Brain microvascular endothelial cell (primary cell): ENCODE measurements around the gene OR51B4.

Source experiments
- DNase-seq: peaks from one replicate; pipeline ENCODE4 v3.0.0-alpha.2; 2020
- H3K27ac ChIP-seq: fragments of 250-450 bp; sonication (Bioruptor Pico); 2 replicates; pipeline ENCODE4 v1.5.1; 2020; ENCODE audit warnings: mild to moderate bottlenecking, moderate library complexity
- H3K27me3 ChIP-seq: fragments of 250-450 bp; sonication (Bioruptor Pico); replicated peaks from 2 replicates; pipeline ENCODE4 v1.5.1; 2020; ENCODE audit warnings: mild to moderate bottlenecking
- H3K36me3 ChIP-seq: fragments of 250-450 bp; sonication (Bioruptor Pico); replicated peaks from 2 replicates; pipeline ENCODE4 v1.5.1; 2020; ENCODE audit warnings: mild to moderate bottlenecking
- H3K4me3 ChIP-seq: 2 replicates; pipeline ENCODE4 v1.5.1; 2011; ENCODE audit warnings: low read depth, mild to moderate bottlenecking, control low read depth, low read length, moderate library complexity
- in situ Hi-C: cut with HindIII; loops from 2 replicates; pipeline ENCODE4 v1.10.0; 2017; ENCODE audit warnings: low sequenced_read_pairs, low pct_ligation_motif_present
- TF ChIP-seq, protein P1 (sequence below): IDR thresholded peaks from 2 replicates; pipeline ENCODE4 v1.5.1; 2011; ENCODE audit warnings: low read depth, mild to moderate bottlenecking, moderate library complexity, low read length, control low read depth, inconsistent platforms; ENCODE audit errors: missing control alignments

Gene OR51B4

GRCh38 chr11:5290106-5290505 lies 11.6 kb downstream of the OR51B4 start:
- in situ Hi-C loops, result no loop called here
- Histone ChIP-seq H3K27me3 (no peaks in the 10 kb centered on the region), H3K4me3 (no peak overlapping the region), H3K27ac (peak overlapping the region; percentile 58), H3K36me3 (no peaks in the 10 kb centered on the region)
- DNase-seq, result no peak
- TF ChIP-seq, protein P1, sequence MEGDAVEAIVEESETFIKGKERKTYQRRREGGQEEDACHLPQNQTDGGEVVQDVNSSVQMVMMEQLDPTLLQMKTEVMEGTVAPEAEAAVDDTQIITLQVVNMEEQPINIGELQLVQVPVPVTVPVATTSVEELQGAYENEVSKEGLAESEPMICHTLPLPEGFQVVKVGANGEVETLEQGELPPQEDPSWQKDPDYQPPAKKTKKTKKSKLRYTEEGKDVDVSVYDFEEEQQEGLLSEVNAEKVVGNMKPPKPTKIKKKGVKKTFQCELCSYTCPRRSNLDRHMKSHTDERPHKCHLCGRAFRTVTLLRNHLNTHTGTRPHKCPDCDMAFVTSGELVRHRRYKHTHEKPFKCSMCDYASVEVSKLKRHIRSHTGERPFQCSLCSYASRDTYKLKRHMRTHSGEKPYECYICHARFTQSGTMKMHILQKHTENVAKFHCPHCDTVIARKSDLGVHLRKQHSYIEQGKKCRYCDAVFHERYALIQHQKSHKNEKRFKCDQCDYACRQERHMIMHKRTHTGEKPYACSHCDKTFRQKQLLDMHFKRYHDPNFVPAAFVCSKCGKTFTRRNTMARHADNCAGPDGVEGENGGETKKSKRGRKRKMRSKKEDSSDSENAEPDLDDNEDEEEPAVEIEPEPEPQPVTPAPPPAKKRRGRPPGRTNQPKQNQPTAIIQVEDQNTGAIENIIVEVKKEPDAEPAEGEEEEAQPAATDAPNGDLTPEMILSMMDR, result no peak

GRCh38 chr11:5289696-5290095 lies 12.1 kb downstream of the OR51B4 start:
- DNase-seq, result no peak
- H3K27ac ChIP-seq, result peak overlapping the region; percentile 58
- H3K4me3 ChIP-seq, result no peak overlapping the region
- H3K27me3 ChIP-seq, result no peaks in the 10 kb centered on the region
- no peaks in the 10 kb centered on the region for H3K36me3 ChIP-seq
- in situ Hi-C loops, result no loop called here
- TF ChIP-seq, protein P1, result no peak

- in situ Hi-C loops, result no loop called here
- Histone ChIP-seq H3K4me3 (no peak overlapping the region), H3K27ac (peak overlapping the region; percentile 58), H3K27me3 (no peaks in the 10 kb centered on the region), H3K36me3 (no peaks in the 10 kb centered on the region)
- TF ChIP-seq, protein P1, result no peak
- DNase-seq, result no peak
These were observed 12.7 kb downstream of the OR51B4 start for GRCh38 chr11:5288906-5289550.

- TF ChIP-seq, protein P1, result no peak
- H3K27ac ChIP-seq, result no peak overlapping the region
- H3K27me3 ChIP-seq, result no peaks in the 10 kb centered on the region
- no peak overlapping the region for H3K4me3 ChIP-seq
- in situ Hi-C loops, result no loop called here
- DNase-seq, result peak; percentile 58
- no peaks in the 10 kb centered on the region for H3K36me3 ChIP-seq
These were observed 13.4 kb downstream of the OR51B4 start for GRCh38 chr11:5288108-5288905.

GRCh38 chr11:5286901-5287300 lies 14.8 kb downstream of the OR51B4 start:
- TF ChIP-seq, protein P1, result no peak
- Histone ChIP-seq H3K4me3 (no peak overlapping the region), H3K27me3 (no peaks in the 10 kb centered on the region), H3K27ac (no peak overlapping the region), H3K36me3 (no peaks in the 10 kb centered on the region)
- in situ Hi-C loops, result no loop called here
- DNase-seq, result no peak
